ENCODE data around the gene CACNA1I. TPM values are rescaled to one million over a fixed set of nuclear protein-coding genes. Genes with fewer than 3 reads are reported as not detected.
A peak's percentile ranks its signal among the peaks of the same experiment; 100 is the strongest.

Gene CACNA1I
- total and polyA plus RNA-seq, 2 donors (not counting 1 experiment from before 2014, with no cell fraction given), result 0.07 to 0.25 TPM

DNA sequence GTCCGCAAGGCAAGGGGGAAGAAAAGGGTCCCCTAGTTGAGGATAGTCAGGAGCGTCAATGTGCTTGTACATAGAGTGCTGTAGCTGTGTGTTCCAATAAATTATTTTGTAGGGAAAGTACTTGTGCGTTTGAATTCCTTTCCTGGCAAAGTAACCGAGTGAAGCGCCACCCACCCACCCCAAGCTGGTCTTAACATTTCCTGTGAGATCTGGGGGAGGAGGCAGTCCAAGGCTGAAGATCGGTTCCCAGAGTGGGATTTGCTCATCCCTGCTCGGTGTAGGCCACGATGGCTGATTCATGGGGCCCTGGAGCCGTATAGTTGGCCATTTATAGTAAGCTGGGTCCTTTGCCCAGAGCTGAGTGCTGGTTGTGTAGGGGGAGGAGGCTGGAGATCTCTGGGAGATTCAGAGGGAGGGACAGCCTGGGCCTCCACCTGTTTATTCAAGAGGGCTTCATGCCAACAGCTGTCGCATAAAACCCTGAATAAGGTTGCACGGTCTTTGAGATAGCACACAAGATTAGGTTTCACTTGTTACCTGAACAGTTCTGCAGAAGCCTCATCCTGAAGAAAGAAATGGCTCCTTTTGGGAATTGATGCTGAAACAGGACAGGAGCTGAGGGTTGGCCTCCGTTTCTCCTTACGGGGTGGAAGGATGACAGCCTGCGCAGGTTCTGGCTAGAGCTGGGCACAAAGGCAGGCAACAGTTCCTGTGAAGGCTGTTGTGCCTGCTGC, 47.8 kb upstream of the CACNA1I start:
- Histone ChIP-seq H3K79me2 (ENCODE audit: control insufficient read depth, insufficient read depth, low read length) (peaks cover 72% of the 10 kb centered on the region), H4K20me1 (ENCODE audit: control insufficient read depth, insufficient read depth, low read length, poor library complexity, severe bottlenecking) (peaks cover 63% of the 10 kb centered on the region), H3K9ac (ENCODE audit: low read length) (peak overlapping the region; percentile 0), H2AFZ (ENCODE audit: insufficient read depth, low read depth, low read length, poor library complexity, severe bottlenecking) (no peak overlapping the region), H3K36me3 (replicated peaks in 1 of 2; ENCODE audit: control extremely low read depth in 1 of 2, control insufficient read depth in 1 of 2, extremely low read depth in 1 of 2, insufficient read depth in 2 of 2, low read length in 1 of 2) (peaks cover 0 to 42% of the 10 kb centered on the region in 2 experiments), H3K27me3 (replicated peaks in 1 of 4; ENCODE audit: control extremely low read depth in 1 of 4, control insufficient read depth in 3 of 4, insufficient read depth in 4 of 4, low read length in 3 of 4) (no peaks in the 10 kb centered on the region), H3K4me1 (ENCODE audit: control insufficient read depth in 2 of 2, insufficient read depth in 2 of 2, low read length in 2 of 2) (peaks cover 43 to 68% of the 10 kb centered on the region in 2 donors), H3K4me2 (replicated peaks; ENCODE audit: low read depth, low read length, poor library complexity, severe bottlenecking) (peak overlapping the region; percentile 50), H3K4me3 (ENCODE audit: control extremely low read depth in 1 of 5, extremely low read depth in 1 of 5, insufficient read depth in 1 of 5, low read depth in 2 of 5, low read length in 4 of 5) (peak overlapping the region in 2 of 5 experiments; percentile 7 to 18), H3K9me3 (ENCODE audit: control extremely low read depth in 1 of 3, control insufficient read depth in 2 of 3, insufficient read depth in 1 of 3, low read length in 2 of 3) (peaks cover 0 to 7% (median 0%) of the 10 kb centered on the region in 3 donors), H3K27ac (ENCODE audit: low read length in 2 of 2) (peak overlapping the region; percentile 6 to 17)
- Mint-ChIP-seq H3K9me3 (ENCODE audit: insufficient read depth) (no peaks in the 10 kb centered on the region), H3K27ac (peak overlapping the region; percentile 98), H3K4me1 (peaks cover 69% of the 10 kb centered on the region), H3K27me3 (no peaks in the 10 kb centered on the region), H3K4me3 (peak overlapping the region; percentile 94)
- ChIA-PET POLR2A (interaction anchor here (0.8 to 1.0 kb wide), 2 partner anchors 21 to 203 kb away, joined by 3 read pairs; partner anchors contain the start of gene MIEF1), CTCF (interaction anchor here (0.7 to 2.3 kb wide), 5 partner anchors 9 to 205 kb away, joined by 4 to 10 read pairs (median 4); partner anchors contain the start of gene RPL3)
- DNase-seq (peak; percentile 41), ATAC-seq (ENCODE audit: low read depth) (no peak)
- intact Hi-C loops (cut with micrococcal nuclease), result loop anchor here (10.0 kb wide), 1 partner anchor 648 kb away; the partner anchor contains the start of gene CBX6
- WGBS (ENCODE audit: insufficient coverage), result 63% methylated on average over 10 of the region's 14 CpGs
- no peak for TF ChIP-seq CTCF (IDR thresholded peaks at IDR 0.05)
- no peak for TF ChIP-seq EZH2 (IDR thresholded peaks at IDR 0.05; ENCODE audit: borderline replicate concordance, insufficient read depth, low read depth, low read length, poor library complexity, severe bottlenecking)

Data from B cell (primary cell).